OCI-LY7 (cell line): Measurements from ENCODE around the gene RGS10. TPM values are rescaled to one million over a fixed set of nuclear protein-coding genes. Genes with fewer than 3 reads are reported as not detected.
"Not testable (repeated sequence)": the region's sequence is repeated elsewhere in the genome, so short reads cannot be mapped to it uniquely, and the experiment has no call there.

Source experiments
- BruUV-seq: library from RNA; stranded (reverse); fragments of 400-500 nt; replicated peaks from 2 replicates; lab custom pipeline; 2021; lab: Mats Ljungman, UMichigan
- CTCF ChIA-PET: fragments of 300-600 bp; sonication (Branson Sonifier 250); formaldehyde crosslinking; loops from one replicate; lab custom pipeline; 2022; ENCODE audit warnings: antibody characterized with exemption; ENCODE audit not compliant: unreplicated experiment; lab: Charles Lee
- POLR2A ChIA-PET: fragments of 300-600 bp; sonication (Branson Sonifier 250); formaldehyde crosslinking; loops from one replicate; lab custom pipeline; 2022; ENCODE audit warnings: antibody characterized with exemption; lab: Charles Lee
- DNase-seq: peaks from one replicate; pipeline ENCODE4 v3.0.0-alpha.2; 2015; ENCODE audit warnings: low spot score
- H2AFZ ChIP-seq: fragments of 200-600 bp; sonication (generic), shearing (Covaris generic); 2 replicates; pipeline ENCODE4 v1.6.1; 2014; ENCODE audit warnings: mild to moderate bottlenecking, antibody characterized with exemption, low read length, moderate library complexity
- H3K27ac ChIP-seq: fragments of 200-600 bp; sonication (generic); 2 replicates; pipeline ENCODE4 v1.5.1; 2014; ENCODE audit warnings: mixed run types, low read depth, mild to moderate bottlenecking, moderate library complexity, low read length, inconsistent platforms; ENCODE audit not compliant: poor library complexity, severe bottlenecking
- H3K36me3 ChIP-seq: fragments of 200-600 bp; sonication (generic); 2 replicates; pipeline ENCODE4 v1.6.1; 2014; ENCODE audit warnings: mild to moderate bottlenecking, antibody characterized with exemption, low read length, moderate library complexity, mixed read lengths; ENCODE audit not compliant: insufficient read depth
- H3K4me1 ChIP-seq: fragments of 200-600 bp; sonication (generic); 2 replicates; pipeline ENCODE4 v1.5.1; 2014; ENCODE audit warnings: mild to moderate bottlenecking, low read length; ENCODE audit not compliant: insufficient read depth, poor library complexity, severe bottlenecking
- H3K4me2 ChIP-seq: fragments of 200-600 bp; sonication (generic); 2 replicates; pipeline ENCODE4 v1.6.1; 2014; ENCODE audit warnings: mild to moderate bottlenecking, low read length
- H3K4me3 ChIP-seq: fragments of 200-600 bp; sonication (generic); 2 replicates; pipeline ENCODE4 v1.5.1; 2014; ENCODE audit warnings: mild to moderate bottlenecking, low read depth, low read length; ENCODE audit not compliant: poor library complexity, severe bottlenecking
- H3K79me2 ChIP-seq: fragments of 200-600 bp; sonication (generic); 2 replicates; pipeline ENCODE4 v1.6.1; 2016; ENCODE audit warnings: low read depth, mild to moderate bottlenecking, low read length, moderate library complexity, mixed read lengths; ENCODE audit not compliant: insufficient read depth
- H3K9me2 ChIP-seq: fragments of 200-600 bp; sonication (generic); 2 replicates; pipeline ENCODE4 v1.6.1; 2016; ENCODE audit warnings: mild to moderate bottlenecking, low read length, mixed read lengths; ENCODE audit not compliant: insufficient read depth
- H3K9me3 ChIP-seq: fragments of 200-600 bp; sonication (generic); 2 replicates; pipeline ENCODE4 v1.6.1; 2014; ENCODE audit warnings: mild to moderate bottlenecking, mixed run types, low read length, mixed read lengths
- H4K20me1 ChIP-seq: fragments of 200-600 bp; sonication (generic); 2 replicates; pipeline ENCODE4 v1.6.1; 2014; ENCODE audit warnings: mild to moderate bottlenecking, antibody characterized with exemption, low read length, moderate library complexity, mixed read lengths; ENCODE audit not compliant: insufficient read depth
- EZH2phosphoT487 ChIP-seq: fragments of 200-600 bp; sonication (generic); IDR thresholded peaks from 2 replicates; pipeline ENCODE4 v1.6.1; 2018; ENCODE audit warnings: low read depth, borderline replicate concordance, mild to moderate bottlenecking, mixed run types, antibody characterized with exemption, low read length, moderate library complexity, mixed read lengths
- intact Hi-C: fragments of 100-400 bp; cut with micrococcal nuclease; formaldehyde crosslinking; loops from one replicate; pipeline ENCODE4 v1.10.0; 2022; ENCODE audit not compliant: unreplicated experiment
- total RNA-seq, 2 experiments: library from RNA; depleted of rRNA in 1 of 2; stranded (reverse); fragments of >200 nt in 1 of 2; shearing (Covaris generic) in 1 of 2; gene quantifications; 2 replicates each; pipeline ENCODE4 v1.2.3, GENCODE V29; 2014 to 2022
- TF ChIP-seq, protein P1 (sequence below): fragments of 200-600 bp; sonication (generic); conservative IDR thresholded peaks from 2 replicates; pipeline ENCODE4 v1.5.1; 2014; ENCODE audit warnings: mild to moderate bottlenecking, antibody characterized with exemption, low read length, moderate library complexity, mixed read lengths

RGS10 gene
- total RNA-seq, 2 experiments from 2014 or later, result 22.5 to 45.2 TPM

GRCh38 chr10:119535837-119536507 lies 6.5 kb downstream of the RGS10 start:
- Histone ChIP-seq H3K4me2 (no peak overlapping the region), H3K9me3 (no peaks in the 10 kb centered on the region), H3K4me1 (peaks cover 28% of the 10 kb centered on the region), H2AFZ (no peak overlapping the region), H3K36me3 (no peaks in the 10 kb centered on the region), H3K27ac (no peak overlapping the region), H4K20me1 (0 out of 2 replicates have a peak, but pooled peaks cover 4% of the 10 kb centered on the region), H3K9me2 (no peaks in the 10 kb centered on the region), H3K4me3 (no peak overlapping the region), H3K79me2 (no peaks in the 10 kb centered on the region)
- no peak for DNase-seq
- POLR2A ChIA-PET, result no interaction called here
- intact Hi-C loops, result no loop called here
- TF ChIP-seq EZH2phosphoT487, result no peak
- TF ChIP-seq, protein P1, sequence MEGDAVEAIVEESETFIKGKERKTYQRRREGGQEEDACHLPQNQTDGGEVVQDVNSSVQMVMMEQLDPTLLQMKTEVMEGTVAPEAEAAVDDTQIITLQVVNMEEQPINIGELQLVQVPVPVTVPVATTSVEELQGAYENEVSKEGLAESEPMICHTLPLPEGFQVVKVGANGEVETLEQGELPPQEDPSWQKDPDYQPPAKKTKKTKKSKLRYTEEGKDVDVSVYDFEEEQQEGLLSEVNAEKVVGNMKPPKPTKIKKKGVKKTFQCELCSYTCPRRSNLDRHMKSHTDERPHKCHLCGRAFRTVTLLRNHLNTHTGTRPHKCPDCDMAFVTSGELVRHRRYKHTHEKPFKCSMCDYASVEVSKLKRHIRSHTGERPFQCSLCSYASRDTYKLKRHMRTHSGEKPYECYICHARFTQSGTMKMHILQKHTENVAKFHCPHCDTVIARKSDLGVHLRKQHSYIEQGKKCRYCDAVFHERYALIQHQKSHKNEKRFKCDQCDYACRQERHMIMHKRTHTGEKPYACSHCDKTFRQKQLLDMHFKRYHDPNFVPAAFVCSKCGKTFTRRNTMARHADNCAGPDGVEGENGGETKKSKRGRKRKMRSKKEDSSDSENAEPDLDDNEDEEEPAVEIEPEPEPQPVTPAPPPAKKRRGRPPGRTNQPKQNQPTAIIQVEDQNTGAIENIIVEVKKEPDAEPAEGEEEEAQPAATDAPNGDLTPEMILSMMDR, result no peak
- CTCF ChIA-PET, result no interaction called here
- no TSS peak for BruUV-seq

- no peak overlapping the region for H2AFZ ChIP-seq
- H3K4me3 ChIP-seq, result no peak overlapping the region
- TF ChIP-seq, protein P1, result no peak
- TF ChIP-seq EZH2phosphoT487, result no peak
- no peak for DNase-seq
- peaks cover 22% of the 10 kb centered on the region for H3K4me1 ChIP-seq
- POLR2A ChIA-PET, result interaction anchor here (0.7 kb wide), 2 partner anchors 110 to 800 kb away, joined by 7 read pairs; no protein-coding TSS in a partner anchor
- H3K79me2 ChIP-seq, result no peaks in the 10 kb centered on the region
- BruUV-seq, result no TSS peak
- CTCF ChIA-PET, result no interaction called here
- no peaks in the 10 kb centered on the region for H3K9me3 ChIP-seq
- no peak overlapping the region for H3K27ac ChIP-seq
- H3K36me3 ChIP-seq, result no peaks in the 10 kb centered on the region
- no peak overlapping the region for H3K4me2 ChIP-seq
- H4K20me1 ChIP-seq, result 0 out of 2 replicates have a peak, but pooled peaks cover 4% of the 10 kb centered on the region
- intact Hi-C loops, result no loop called here
- H3K9me2 ChIP-seq, result no peaks in the 10 kb centered on the region
Observed at GRCh38 chr10:119535305-119535704, 7.2 kb downstream of the RGS10 start.

GRCh38 chr10:119533473-119533872 lies 9.0 kb downstream of the RGS10 start:
- BruUV-seq, result no TSS peak
- no peaks in the 10 kb centered on the region for H3K79me2 ChIP-seq
- no peak overlapping the region for H3K4me3 ChIP-seq
- no peaks in the 10 kb centered on the region for H3K9me3 ChIP-seq
- H3K9me2 ChIP-seq, result no peaks in the 10 kb centered on the region
- CTCF ChIA-PET, result no interaction called here
- no peaks in the 10 kb centered on the region for H3K36me3 ChIP-seq
- no peak overlapping the region for H3K27ac ChIP-seq
- peaks cover 4% of the 10 kb centered on the region for H3K4me1 ChIP-seq
- intact Hi-C loops, result no loop called here
- no peak for DNase-seq
- POLR2A ChIA-PET, result interaction anchor here (0.7 to 0.8 kb wide), 2 partner anchors 194 to 398 kb away, joined by 3 to 4 read pairs; no protein-coding TSS in a partner anchor
- H2AFZ ChIP-seq, result no peak overlapping the region
- TF ChIP-seq, protein P1, result no peak
- no peak for TF ChIP-seq EZH2phosphoT487
- 0 out of 2 replicates have a peak, but pooled peaks cover 4% of the 10 kb centered on the region for H4K20me1 ChIP-seq
- no peak overlapping the region for H3K4me2 ChIP-seq

DNA sequence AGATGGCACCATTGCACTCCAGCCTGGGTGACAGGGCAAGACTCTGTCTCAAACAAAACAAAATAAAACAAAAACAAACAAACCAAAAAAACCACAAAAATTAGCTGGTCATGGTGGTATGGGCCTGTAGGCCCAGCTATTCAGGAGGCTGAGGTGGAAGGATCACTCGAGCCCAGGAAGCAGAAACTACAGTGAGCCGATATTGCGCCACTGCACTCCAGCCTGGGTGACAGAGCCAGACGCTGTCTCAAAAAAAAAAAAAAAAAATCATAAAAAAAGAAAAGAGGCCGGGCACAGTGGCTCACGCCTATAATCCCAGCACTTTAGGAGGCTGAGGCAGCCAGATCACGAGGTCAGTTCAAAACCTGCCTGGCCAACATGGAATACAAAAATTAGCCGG lies 9.7 kb downstream of the RGS10 start:
- H3K9me3 ChIP-seq, H4K20me1 ChIP-seq, CTCF ChIA-PET, H3K36me3 ChIP-seq, H2AFZ ChIP-seq, H3K4me2 ChIP-seq, H3K27ac ChIP-seq, intact Hi-C loops, H3K4me1 ChIP-seq, BruUV-seq, H3K79me2 ChIP-seq, DNase-seq, H3K4me3 ChIP-seq, H3K9me2 ChIP-seq: not testable (repeated sequence)
- POLR2A ChIA-PET, result interaction anchor here (0.7 kb wide), 1 partner anchor 397 kb away, joined by 4 read pairs; no protein-coding TSS in a partner anchor
